SK-N-SH (cell line): Measurements from ENCODE around the gene ADK. TPM values are rescaled to one million over a fixed set of nuclear protein-coding genes. Genes with fewer than 3 reads are reported as not detected.

Experiments used
- CTCF ChIA-PET: fragments of 300-600, 350-600 bp; formaldehyde crosslinking; extraction: SDS; loops from one replicate; lab custom pipeline; 2021; lab: Yijun Ruan, JAX
- POLR2A ChIA-PET: fragments of 350-600 bp; sonication (Branson Sonifier 250); formaldehyde crosslinking; extraction: SDS; loops from one replicate; lab custom pipeline; 2020; ENCODE audit warnings: antibody characterized with exemption, inconsistent platforms; lab: Yijun Ruan, JAX
- DNase-seq: peaks from one replicate; pipeline ENCODE4 v3.0.0; 2012
- H2AFZ ChIP-seq: fragments of 200-600 bp; sonication (generic); 2 replicates; pipeline ENCODE4 v1.8.1; 2016; ENCODE audit warnings: antibody characterized with exemption, mild to moderate bottlenecking, low read depth
- H3F3A ChIP-seq: fragments of 200-600 bp; sonication (generic); replicated peaks from 2 replicates; pipeline ENCODE3; 2016; ENCODE audit warnings: antibody characterized with exemption, mild to moderate bottlenecking; ENCODE audit not compliant: insufficient read depth
- H3K27ac ChIP-seq, 2 experiments: fragments of 200-500 bp in 1 of 2; fragments of 200-600 bp in 1 of 2; sonication (Bioruptor generic) in 1 of 2; sonication (generic), shearing (Covaris generic) in 1 of 2; 2 replicates each; pipeline versions ENCODE4 v1.5.1 to v1.6.1; 2014 to 2016; ENCODE audit warnings: low read depth in 2 of 2, inconsistent platforms in 1 of 2, low read length in 1 of 2, mild to moderate bottlenecking in 1 of 2, mixed read lengths in 1 of 2
- H3K27me3 ChIP-seq: fragments of 200-600 bp; sonication (generic), shearing (Covaris generic); 2 replicates; pipeline ENCODE4 v1.6.1; 2016; ENCODE audit warnings: mixed run types; ENCODE audit not compliant: insufficient read depth
- H3K36me3 ChIP-seq, 2 experiments: fragments of 200-500 bp in 1 of 2; fragments of 200-600 bp in 1 of 2; sonication (Bioruptor generic) in 1 of 2; sonication (generic) in 1 of 2; replicated peaks in 1 of 2; 2 replicates each; pipeline versions ENCODE3 to v1.5.1; 2014 to 2016; ENCODE audit warnings: low read length in 1 of 2, mild to moderate bottlenecking in 1 of 2; ENCODE audit not compliant: insufficient read depth in 2 of 2, control insufficient read depth in 1 of 2
- H3K4me1 ChIP-seq, 2 experiments: fragments of 200-500 bp in 1 of 2; fragments of 200-600 bp in 1 of 2; sonication (Bioruptor generic) in 1 of 2; sonication (generic), shearing (Covaris generic) in 1 of 2; 2 replicates each; pipeline versions ENCODE4 v1.5.1 to v1.6.1; 2014 to 2016; ENCODE audit warnings: low read depth in 1 of 2, low read length in 1 of 2, mixed run types in 1 of 2; ENCODE audit not compliant: insufficient read depth in 2 of 2, control insufficient read depth in 1 of 2
- H3K4me2 ChIP-seq: fragments of 200-600 bp; sonication (generic), shearing (Covaris generic); 2 replicates; pipeline ENCODE4 v1.6.1; 2017; ENCODE audit warnings: mixed run types
- H3K4me3 ChIP-seq, 2 experiments: fragments of 200-500 bp in 1 of 2; fragments of 200-600 bp in 1 of 2; sonication (Bioruptor generic) in 1 of 2; sonication (generic), shearing (Covaris generic) in 1 of 2; 2 replicates each; pipeline versions ENCODE4 v1.5.1 to v1.8.1; 2014 to 2016; ENCODE audit warnings: low read depth in 2 of 2, inconsistent platforms in 1 of 2, low read length in 1 of 2, mild to moderate bottlenecking in 1 of 2, mixed read lengths in 1 of 2, moderate library complexity in 1 of 2
- H3K79me2 ChIP-seq: fragments of 200-600 bp; sonication (generic); 2 replicates; pipeline ENCODE4 v1.8.1; 2017; ENCODE audit warnings: mild to moderate bottlenecking; ENCODE audit not compliant: insufficient read depth
- H3K9ac ChIP-seq: fragments of 200-600 bp; sonication (generic); 2 replicates; pipeline ENCODE4 v1.6.1; 2017; ENCODE audit warnings: mixed run types
- H3K9me2 ChIP-seq: fragments of 200-600 bp; sonication (generic); 2 replicates; pipeline ENCODE4 v1.6.1; 2017; ENCODE audit warnings: mixed run types
- H3K9me3 ChIP-seq: fragments of 200-600 bp; sonication (generic); 2 replicates; pipeline ENCODE4 v1.6.1; 2017; ENCODE audit warnings: mixed run types, mild to moderate bottlenecking, moderate library complexity
- H4K20me1 ChIP-seq: fragments of 200-600 bp; sonication (generic); 2 replicates; pipeline ENCODE4 v1.6.1; 2017; ENCODE audit warnings: mild to moderate bottlenecking, mixed run types; ENCODE audit not compliant: insufficient read depth
- EZH2phosphoT487 ChIP-seq: fragments of 200-600 bp; sonication (generic); IDR thresholded peaks from 2 replicates; pipeline ENCODE4 v1.6.1; 2017; ENCODE audit warnings: low read depth, mixed run types, mild to moderate bottlenecking, antibody characterized with exemption, moderate library complexity, borderline replicate concordance
- FOXJ3 ChIP-seq: sonication (generic); formaldehyde crosslinking; IDR thresholded peaks from 2 replicates; pipeline ENCODE4 v1.5.1; 2020; ENCODE audit warnings: mild to moderate bottlenecking, missing genetic modification reagents
- FOXM1 ChIP-seq: IDR thresholded peaks from 2 replicates; pipeline ENCODE4 v1.4.0; 2012; ENCODE audit warnings: low read depth, mild to moderate bottlenecking
- GABPA ChIP-seq: IDR thresholded peaks from 2 replicates; pipeline ENCODE4 v1.4.0; 2012; ENCODE audit warnings: low read depth, mild to moderate bottlenecking
- GATA2 ChIP-seq: sonication (generic); formaldehyde crosslinking; IDR thresholded peaks from 2 replicates; pipeline ENCODE4 v1.5.0; 2020; ENCODE audit warnings: mild to moderate bottlenecking, missing genetic modification reagents
- MEF2A ChIP-seq: IDR thresholded peaks from 2 replicates; pipeline ENCODE4 v1.4.0; 2012; ENCODE audit warnings: low read depth, borderline replicate concordance
- NFIC ChIP-seq: IDR thresholded peaks from 2 replicates; pipeline ENCODE4 v1.4.0; 2012; ENCODE audit warnings: borderline replicate concordance
- NRF1 ChIP-seq: IDR thresholded peaks from 2 replicates; pipeline ENCODE4 v1.6.1; 2012; ENCODE audit warnings: low read depth, mild to moderate bottlenecking, low read length
- PBX3 ChIP-seq: IDR thresholded peaks from 2 replicates; pipeline ENCODE4; 2012
- POLR2AphosphoS5 ChIP-seq: IDR thresholded peaks from 2 replicates; pipeline ENCODE4 v1.6.1; 2012; ENCODE audit warnings: low read depth, low read length
- RAD21 ChIP-seq: IDR thresholded peaks from 2 replicates; pipeline ENCODE4 v1.6.1; 2012; ENCODE audit warnings: mild to moderate bottlenecking, low read length
- RCOR1 ChIP-seq: fragments of 150-350 bp; IDR thresholded peaks from 2 replicates; pipeline ENCODE4 v1.6.1; 2017; ENCODE audit warnings: antibody characterized with exemption, low read length
- REST ChIP-seq: IDR thresholded peaks from 2 replicates; pipeline ENCODE4 v1.6.1; 2012; ENCODE audit warnings: mild to moderate bottlenecking, low read depth, low read length, moderate library complexity
- RXRA ChIP-seq: IDR thresholded peaks from 2 replicates; pipeline ENCODE4 v1.4.0; 2012; ENCODE audit warnings: low read depth, mild to moderate bottlenecking, borderline replicate concordance
- TAF1 ChIP-seq: IDR thresholded peaks from 2 replicates; pipeline ENCODE4 v1.6.1; 2012; ENCODE audit warnings: low read depth, mild to moderate bottlenecking, low read length, moderate library complexity, borderline replicate concordance
- TEAD4 ChIP-seq: IDR thresholded peaks from 2 replicates; pipeline ENCODE4 v1.4.0; 2012; ENCODE audit warnings: mild to moderate bottlenecking, borderline replicate concordance; ENCODE audit not compliant: insufficient read depth
- USF1 ChIP-seq: IDR thresholded peaks from 2 replicates; pipeline ENCODE4 v1.4.0; 2012; ENCODE audit warnings: low read depth, borderline replicate concordance
- YY1 ChIP-seq: IDR thresholded peaks from 2 replicates; pipeline ENCODE4 v1.4.0; 2012; ENCODE audit warnings: low read depth, mild to moderate bottlenecking
- WGBS: methylation state at CpG from one replicate; pipeline ENCODE4 v1.1.6; 2017; ENCODE audit warnings: low lambda C conversion rate; 5-methylcytosine and 5-hydroxymethylcytosine counted together
- polyA plus RNA-seq, 3 experiments: library from polyadenylated mRNA; depleted of rRNA; stranded (reverse); fragments of >200 nt; gene quantifications; 2 replicates each; pipeline ENCODE4 v1.2.3, GENCODE V29; 2012
- TF ChIP-seq, protein P1 (sequence below): fragments of 200-600 bp; sonication (generic); IDR thresholded peaks from 2 replicates; pipeline ENCODE4 v1.6.1; 2017; ENCODE audit warnings: antibody characterized with exemption, mild to moderate bottlenecking, moderate library complexity

ADK gene
- polyA plus RNA-seq, 1 of the 3 experiments (the other 2 are of a cell fraction) = 25.1 TPM

DNA sequence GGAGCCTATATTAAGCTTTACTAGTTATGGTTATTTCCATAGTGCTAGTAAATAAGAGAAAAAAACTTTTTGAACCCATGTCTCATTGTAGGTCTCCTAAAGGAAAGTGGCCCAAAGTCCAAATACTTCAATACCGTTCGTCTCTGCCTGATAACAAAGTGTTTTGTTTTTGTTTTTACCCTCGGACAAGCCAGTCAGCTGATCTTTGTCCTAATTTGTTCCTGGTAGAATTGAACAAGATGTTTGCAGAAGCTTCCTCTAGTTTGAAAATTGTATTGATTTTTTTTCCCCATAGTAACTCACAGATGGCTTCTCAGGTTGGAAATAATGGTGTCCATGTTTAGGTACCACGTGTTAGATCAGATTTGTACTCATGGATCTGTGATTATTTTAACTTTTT is 339.5 kb downstream of the ADK start:
- 92% methylated on average over 4 of the region's 4 CpGs for WGBS
- H2AFZ ChIP-seq = no peak overlapping the region
- no peak overlapping the region for H3K9ac ChIP-seq
- no peaks in the 10 kb centered on the region for H3K9me3 ChIP-seq
- H3K27ac ChIP-seq = no peak overlapping the region
- H3K4me3 ChIP-seq = no peak overlapping the region
- CTCF ChIA-PET = interaction anchor here (0.7 kb wide), 1 partner anchor 35 kb away, joined by 3 read pairs; no protein-coding TSS in a partner anchor
- no peak overlapping the region for H3K4me2 ChIP-seq
- peaks cover 0 to 6% of the 10 kb centered on the region in 2 experiments for H3K36me3 ChIP-seq
- no peaks in the 10 kb centered on the region for H3K4me1 ChIP-seq
- no peaks in the 10 kb centered on the region for H4K20me1 ChIP-seq
- no peaks in the 10 kb centered on the region for H3K27me3 ChIP-seq
- POLR2A ChIA-PET = no interaction called here
- H3K9me2 ChIP-seq = no peaks in the 10 kb centered on the region
- no peak for DNase-seq
- H3K79me2 ChIP-seq = no peaks in the 10 kb centered on the region
- peaks cover 4% of the 10 kb centered on the region for H3F3A ChIP-seq
- TF ChIP-seq FOXJ3 (no peak), NRF1 (no peak), EZH2phosphoT487 (no peak), MEF2A (no peak), RXRA (no peak), FOXM1 (no peak), YY1 (no peak), TAF1 (no peak), GATA2 (CRISPR knock-in tag) (no peak), GABPA (no peak), PBX3 (no peak)

GRCh38 chr10:74491014-74491413 is 340.0 kb downstream of the ADK start:
- CTCF ChIA-PET = interaction anchor here (0.7 kb wide), 1 partner anchor 36 kb away, joined by 3 read pairs; no protein-coding TSS in a partner anchor
- H3K27me3 ChIP-seq = no peaks in the 10 kb centered on the region
- DNase-seq = no peak
- H3K9ac ChIP-seq = no peak overlapping the region
- no peak overlapping the region for H3K4me2 ChIP-seq
- POLR2A ChIA-PET = no interaction called here
- no peaks in the 10 kb centered on the region for H3K4me1 ChIP-seq
- 99% methylated on average over 4 of the region's 4 CpGs for WGBS
- no peaks in the 10 kb centered on the region for H3K9me3 ChIP-seq
- peaks cover 4% of the 10 kb centered on the region for H3F3A ChIP-seq
- no peak overlapping the region for H3K4me3 ChIP-seq
- TF ChIP-seq TEAD4 = no peak
- TF ChIP-seq EZH2phosphoT487 = no peak
- no peak for TF ChIP-seq NFIC
- TF ChIP-seq, protein P1, sequence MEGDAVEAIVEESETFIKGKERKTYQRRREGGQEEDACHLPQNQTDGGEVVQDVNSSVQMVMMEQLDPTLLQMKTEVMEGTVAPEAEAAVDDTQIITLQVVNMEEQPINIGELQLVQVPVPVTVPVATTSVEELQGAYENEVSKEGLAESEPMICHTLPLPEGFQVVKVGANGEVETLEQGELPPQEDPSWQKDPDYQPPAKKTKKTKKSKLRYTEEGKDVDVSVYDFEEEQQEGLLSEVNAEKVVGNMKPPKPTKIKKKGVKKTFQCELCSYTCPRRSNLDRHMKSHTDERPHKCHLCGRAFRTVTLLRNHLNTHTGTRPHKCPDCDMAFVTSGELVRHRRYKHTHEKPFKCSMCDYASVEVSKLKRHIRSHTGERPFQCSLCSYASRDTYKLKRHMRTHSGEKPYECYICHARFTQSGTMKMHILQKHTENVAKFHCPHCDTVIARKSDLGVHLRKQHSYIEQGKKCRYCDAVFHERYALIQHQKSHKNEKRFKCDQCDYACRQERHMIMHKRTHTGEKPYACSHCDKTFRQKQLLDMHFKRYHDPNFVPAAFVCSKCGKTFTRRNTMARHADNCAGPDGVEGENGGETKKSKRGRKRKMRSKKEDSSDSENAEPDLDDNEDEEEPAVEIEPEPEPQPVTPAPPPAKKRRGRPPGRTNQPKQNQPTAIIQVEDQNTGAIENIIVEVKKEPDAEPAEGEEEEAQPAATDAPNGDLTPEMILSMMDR = no peak
- no peak for TF ChIP-seq REST
- no peak for TF ChIP-seq FOXM1
- no peak for TF ChIP-seq RCOR1
- no peak for TF ChIP-seq POLR2AphosphoS5
- no peak for TF ChIP-seq RAD21
- TF ChIP-seq USF1 = no peak
- TF ChIP-seq FOXJ3 = no peak
- peaks cover 0 to 6% of the 10 kb centered on the region in 2 experiments for H3K36me3 ChIP-seq
- H3K27ac ChIP-seq = no peak overlapping the region
- no peaks in the 10 kb centered on the region for H3K9me2 ChIP-seq
- H2AFZ ChIP-seq = no peak overlapping the region
- H4K20me1 ChIP-seq = no peaks in the 10 kb centered on the region
- no peaks in the 10 kb centered on the region for H3K79me2 ChIP-seq
